GM12892 (cell line): ENCODE measurements around the gene SEPTIN7.

Experiments
- POLR2A ChIP-seq: IDR thresholded peaks from 2 replicates; pipeline ENCODE4 v1.6.1; 2011; ENCODE audit warnings: low read depth, low read length, control low read depth
- POLR2AphosphoS5 ChIP-seq: IDR thresholded peaks from 2 replicates; pipeline ENCODE4 v1.6.1; 2011; ENCODE audit warnings: low read depth, low read length, control low read depth
- TAF1 ChIP-seq: IDR thresholded peaks from 2 replicates; pipeline ENCODE4 v1.6.1; 2011; ENCODE audit warnings: low read depth, mild to moderate bottlenecking, control low read depth, low read length, borderline replicate concordance

- TF ChIP-seq POLR2A (no peak), POLR2AphosphoS5 (no peak), TAF1 (no peak)
Observed at GRCh38 chr7:35802102-35802466, 1.2 kb downstream of the SEPTIN7 start.
